ENCODE measurements around the gene ASS1. TPM values are rescaled to one million over a fixed set of nuclear protein-coding genes. Genes with fewer than 3 reads are reported as not detected.

The ASS1 gene
- total and polyA plus RNA-seq, 10 donors, result 15.4 to 37.4 (median 26.6) TPM

DNA sequence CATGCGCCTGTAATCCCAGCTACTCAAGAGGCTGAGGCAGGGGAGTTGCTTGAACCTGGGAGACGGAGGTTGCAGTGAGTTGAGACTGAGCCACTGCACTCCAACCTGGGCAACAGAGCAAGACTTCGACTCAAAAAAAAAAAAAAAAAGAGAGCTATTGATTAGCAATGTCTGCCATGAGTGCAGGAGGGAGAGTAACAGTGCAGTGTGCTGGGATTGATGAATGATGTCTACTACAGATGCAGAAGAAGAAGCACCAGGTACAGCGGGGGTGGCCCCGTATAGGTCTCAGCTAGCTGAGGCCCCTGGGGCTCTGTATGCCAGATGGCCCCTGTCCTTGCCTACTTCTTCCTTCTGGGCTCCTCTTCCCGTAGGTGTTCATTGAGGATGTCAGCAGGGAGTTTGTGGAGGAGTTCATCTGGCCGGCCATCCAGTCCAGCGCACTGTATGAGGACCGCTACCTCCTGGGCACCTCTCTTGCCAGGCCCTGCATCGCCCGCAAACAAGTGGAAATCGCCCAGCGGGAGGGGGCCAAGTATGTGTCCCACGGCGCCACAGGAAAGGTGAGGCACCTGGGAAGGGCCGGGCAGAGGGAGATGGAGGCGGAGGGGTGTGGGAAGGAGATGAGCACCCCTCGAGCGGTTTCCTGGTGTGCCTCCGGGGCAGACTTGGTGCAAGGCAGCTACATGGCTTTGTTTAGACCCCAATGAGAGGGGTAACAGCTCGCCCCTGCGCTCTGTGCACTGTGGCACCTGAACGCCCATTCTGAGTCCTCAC lies 13.5 kb downstream of the ASS1 start:
- Histone ChIP-seq H3K36me3 (peaks cover 0 to 5% (median 0%) of the 10 kb centered on the region in 6 donors), H3K4me1 (peaks cover 0 to 17% (median 9%) of the 10 kb centered on the region in 6 donors), H3K9me3 (no peaks in the 10 kb centered on the region), H3K27ac (no peak overlapping the region), H3K4me3 (no peak overlapping the region), H3K27me3 (replicated peaks in 1 of 7) (peaks cover 0 to 67% (median 7%) of the 10 kb centered on the region in 7 donors)
- 84 to 92% (median 91%) methylated on average over 23 of the region's 23 CpGs for WGBS, 5 donors
- DNase-seq, result no peak
- intact Hi-C loops (cut with DNase I; ENCODE audit: low total_unique reads), result no loop called here
- TF ChIP-seq POLR2A (IDR thresholded peaks at IDR 0.05) (no peak), POLR2AphosphoS5 (IDR thresholded peaks at IDR 0.05) (no peak), CTCF (IDR thresholded peaks at IDR 0.05 in 8 of 11, conservative IDR thresholded peaks at IDR 0.05 in 3 of 11) (no peak)

DNA sequence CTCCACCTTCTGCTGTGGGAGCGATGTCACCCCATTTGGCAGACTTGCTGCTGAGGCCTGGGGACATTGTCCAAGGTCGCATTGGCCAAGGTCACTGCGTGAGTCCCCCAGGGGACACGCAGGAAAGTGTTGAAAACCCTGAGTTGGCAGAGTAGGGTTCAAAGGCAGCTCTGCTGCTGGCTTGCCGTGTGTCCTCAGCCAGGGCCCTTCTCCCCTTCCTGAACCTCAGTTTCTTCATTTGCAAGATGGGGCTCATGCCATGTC lies 14.0 kb downstream of the ASS1 start:
- no peak overlapping the region for H3K27ac ChIP-seq
- intact Hi-C loops (cut with DNase I; ENCODE audit: low total_unique reads), result no loop called here
- no peak for DNase-seq
- no peak for TF ChIP-seq POLR2AphosphoS5 (IDR thresholded peaks at IDR 0.05)
- TF ChIP-seq POLR2A (IDR thresholded peaks at IDR 0.05), result no peak
- no peak for TF ChIP-seq CTCF (IDR thresholded peaks at IDR 0.05 in 8 of 11, conservative IDR thresholded peaks at IDR 0.05 in 3 of 11)
- H3K36me3 ChIP-seq, result peaks cover 0 to 8% (median 0%) of the 10 kb centered on the region in 6 donors
- no peak overlapping the region for H3K4me3 ChIP-seq
- H3K4me1 ChIP-seq, result peaks cover 0 to 12% (median 6%) of the 10 kb centered on the region in 6 donors
- no peaks in the 10 kb centered on the region for H3K9me3 ChIP-seq
- 77 to 85% (median 80%) methylated on average over 3 to 5 of the region's 5 CpGs; no CpG with 5 or more reads in 1 of the 5 donors for WGBS, 5 donors
- peaks cover 0 to 67% (median 7%) of the 10 kb centered on the region in 7 donors for H3K27me3 ChIP-seq (replicated peaks in 1 of 7)

GRCh38 chr9:130459151-130459550 lies 14.4 kb downstream of the ASS1 start:
- no peaks in the 10 kb centered on the region for H3K9me3 ChIP-seq
- no peak for TF ChIP-seq POLR2AphosphoS5 (IDR thresholded peaks at IDR 0.05)
- TF ChIP-seq CTCF (IDR thresholded peaks at IDR 0.05 in 8 of 11, conservative IDR thresholded peaks at IDR 0.05 in 3 of 11), result no peak
- no peak for TF ChIP-seq POLR2A (IDR thresholded peaks at IDR 0.05)
- DNase-seq, result no peak
- H3K4me1 ChIP-seq, result peaks cover 0 to 8% (median 4%) of the 10 kb centered on the region in 6 donors
- H3K4me3 ChIP-seq, result no peak overlapping the region
- peaks cover 0 to 66% (median 7%) of the 10 kb centered on the region in 7 donors for H3K27me3 ChIP-seq (replicated peaks in 1 of 7)
- H3K27ac ChIP-seq, result no peak overlapping the region
- H3K36me3 ChIP-seq, result peaks cover 0 to 12% (median 0%) of the 10 kb centered on the region in 6 donors
- WGBS, 5 donors, result 76 to 88% (median 82%) methylated on average over 8 of the region's 8 CpGs
- intact Hi-C loops (cut with DNase I; ENCODE audit: low total_unique reads), result no loop called here

DNA sequence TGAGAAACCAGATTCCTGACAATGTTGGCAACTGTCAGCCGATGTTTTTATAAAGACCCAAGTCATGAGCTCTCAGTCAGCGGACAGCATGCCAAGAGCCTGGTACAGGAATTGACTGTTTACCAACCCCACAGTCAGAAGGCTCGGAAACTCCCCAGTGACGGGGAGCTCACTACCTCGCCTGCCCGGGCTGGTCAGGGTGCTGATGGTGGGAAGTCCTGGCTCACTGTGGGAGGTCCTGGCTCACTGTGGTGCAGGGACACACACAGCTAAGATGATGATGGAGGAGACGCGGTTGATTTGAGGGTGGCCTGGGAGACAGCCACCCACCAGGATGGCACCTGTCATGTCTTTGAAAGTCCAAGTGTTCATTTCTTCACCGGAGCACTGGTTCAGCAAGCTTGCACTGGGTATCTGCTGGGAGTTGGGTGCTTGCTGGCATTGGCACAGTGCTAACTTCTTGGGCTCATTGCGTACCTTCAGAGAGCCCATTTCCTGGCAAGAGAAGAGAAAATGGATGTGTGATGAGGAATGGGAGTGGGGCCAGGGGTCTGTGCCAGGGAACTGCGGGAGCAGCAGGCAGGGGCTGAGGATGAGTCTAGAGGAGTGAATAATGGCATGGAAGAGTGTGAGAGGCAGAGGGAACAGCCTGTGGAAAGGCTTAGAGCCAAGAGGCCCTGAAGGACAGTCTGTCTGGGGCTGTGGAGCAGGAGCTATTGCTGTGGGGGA lies 15.3 kb downstream of the ASS1 start:
- TF ChIP-seq CTCF (IDR thresholded peaks at IDR 0.05 in 8 of 11, conservative IDR thresholded peaks at IDR 0.05 in 3 of 11) (no peak), POLR2AphosphoS5 (IDR thresholded peaks at IDR 0.05) (no peak), POLR2A (IDR thresholded peaks at IDR 0.05) (no peak)
- Histone ChIP-seq H3K27me3 (replicated peaks in 1 of 7) (peaks cover 0 to 69% (median 7%) of the 10 kb centered on the region in 7 donors), H3K4me3 (no peak overlapping the region), H3K36me3 (peaks cover 0 to 16% (median 0%) of the 10 kb centered on the region in 6 donors), H3K9me3 (no peaks in the 10 kb centered on the region), H3K4me1 (peaks cover 0 to 6% (median 4%) of the 10 kb centered on the region in 6 donors), H3K27ac (no peak overlapping the region)
- DNase-seq, result no peak
- intact Hi-C loops (cut with DNase I; ENCODE audit: low total_unique reads), result loop anchor here (2.0 kb wide), 1 partner anchor 223 kb away; no protein-coding TSS in a partner anchor
- 80 to 87% (median 82%) methylated on average over 9 to 11 of the region's 11 CpGs for WGBS, 5 donors

Measured in spleen (tissue), 11 donors.